ENCODE measurements around the gene EDC3. TPM values are rescaled to one million over a fixed set of nuclear protein-coding genes. Genes with fewer than 3 reads are reported as not detected.

The EDC3 gene
- total RNA-seq, 4 donors from 2014 or later: 10.5 to 20.4 (median 15.0) TPM

- no peak for TF ChIP-seq CTCF (IDR thresholded peaks at IDR 0.05; ENCODE audit: low read depth)
These were observed 85.4 kb downstream of the EDC3 start for GRCh38 chr15:74610302-74610951.

- no peak for TF ChIP-seq CTCF (IDR thresholded peaks at IDR 0.05; ENCODE audit: low read depth)
These were observed 85.9 kb downstream of the EDC3 start for GRCh38 chr15:74609938-74610301.

- TF ChIP-seq CTCF (IDR thresholded peaks at IDR 0.05; ENCODE audit: low read depth): no peak
These were observed 87.0 kb downstream of the EDC3 start for GRCh38 chr15:74608786-74609185.

- TF ChIP-seq CTCF (IDR thresholded peaks at IDR 0.05; ENCODE audit: low read depth): no peak
These were observed 90.1 kb downstream of the EDC3 start for GRCh38 chr15:74605795-74606150.

- TF ChIP-seq CTCF (IDR thresholded peaks at IDR 0.05; ENCODE audit: low read depth): no peak
These were observed 90.6 kb downstream of the EDC3 start for GRCh38 chr15:74604983-74605794.

GRCh38 chr15:74603789-74604705, 91.8 kb downstream of the EDC3 start:
- no peak for TF ChIP-seq CTCF (IDR thresholded peaks at IDR 0.05; ENCODE audit: low read depth)
